ENCODE measurements around the gene XKR8. TPM values are rescaled to one million over a fixed set of nuclear protein-coding genes. Genes with fewer than 3 reads are reported as not detected.

Gene XKR8
- total and polyA plus RNA-seq, 2 of the 4 experiments (the other 2 are of a cell fraction) = 1.1 to 10.7 TPM

- Histone ChIP-seq H3K4me1 (ENCODE audit: control insufficient read depth, insufficient read depth, low read length) (peaks cover 17% of the 10 kb centered on the region), H3K56ac (ENCODE audit: extremely low read depth, insufficient read depth, low read length) (no peak overlapping the region), H3K23ac (ENCODE audit: low read depth, low read length) (no peak overlapping the region), H2BK20ac (ENCODE audit: low read depth, low read length) (no peak overlapping the region), H4K20me1 (ENCODE audit: insufficient read depth, low read length) (no peaks in the 10 kb centered on the region), H3K4me3 (ENCODE audit: insufficient read depth, low read depth, low read length) (no peak overlapping the region), H3K18ac (ENCODE audit: low read depth, low read length) (no peak overlapping the region), H2BK5ac (ENCODE audit: low read depth, low read length, poor library complexity, severe bottlenecking) (no peak overlapping the region), H3K14ac (replicated peaks; ENCODE audit: low read depth, low read length) (no peak overlapping the region), H2AFZ (replicated peaks; ENCODE audit: low read length, poor library complexity) (no peak overlapping the region), H2BK120ac (ENCODE audit: low read depth, low read length) (no peak overlapping the region), H3K27ac (ENCODE audit: insufficient read depth, low read length) (no peak overlapping the region), H2BK15ac (ENCODE audit: low read depth, low read length) (0 out of 3 replicates have a peak overlapping the region, but pooled peaks have one; percentile 21), H3K9me3 (ENCODE audit: control insufficient read depth, insufficient read depth, low read length) (no peaks in the 10 kb centered on the region), H3K9me1 (ENCODE audit: insufficient read depth, low read length) (peaks cover 19% of the 10 kb centered on the region), H3K4ac (ENCODE audit: low read depth, low read length) (no peak overlapping the region; the same call in 1 of the 2 replicates), H3K4me2 (ENCODE audit: low read depth, low read length) (no peak overlapping the region), H3K27me3 (ENCODE audit: control insufficient read depth, insufficient read depth, low read length) (no peaks in the 10 kb centered on the region), H3K36me3 (ENCODE audit: control insufficient read depth, insufficient read depth, low read length) (peaks cover 28% of the 10 kb centered on the region; the same call in 1 of the 2 replicates), H3K9ac (ENCODE audit: low read depth, low read length) (no peak overlapping the region), H3K79me1 (ENCODE audit: low read depth in 1 of 2, low read length in 2 of 2) (peaks cover 4 to 33% of the 10 kb centered on the region in 2 experiments; a peak in 3 of 4 replicates), H4K91ac (ENCODE audit: insufficient read depth, low read depth, low read length) (no peak overlapping the region), H2AK9ac (replicated peaks; ENCODE audit: low read depth, low read length, poor library complexity) (no peak overlapping the region), H4K5ac (ENCODE audit: low read depth, low read length) (no peak overlapping the region), H2AK5ac (ENCODE audit: low read depth, low read length) (no peak overlapping the region), H4K8ac (ENCODE audit: low read depth in 2 of 2, low read length in 2 of 2) (no peak overlapping the region)
- DNase-seq (no peak), ATAC-seq (ENCODE audit: low read depth) (no peak)
- in situ Hi-C loops (cut with MboI; ENCODE audit: low sequenced_read_pairs) (no loop called here), dilution Hi-C loops (cut with HindIII; ENCODE audit: low sequenced_read_pairs, unreplicated experiment) (no loop called here), intact Hi-C loops (cut with micrococcal nuclease) (no loop called here)
- BruUV-seq (replicated peaks) = no TSS peak
- WGBS, 2 experiments (ENCODE audit: extremely low coverage in 2 of 2, insufficient read length in 1 of 2) = 100% methylated on average over 5 of the region's 12 CpGs; no CpG with 5 or more reads in 1 of the 2 experiments
- TF ChIP-seq POLR2A (IDR thresholded peaks at IDR 0.05; ENCODE audit: low read depth, low read length) = no peak
- no peak for TF ChIP-seq RFX5 (IDR thresholded peaks at IDR 0.05; ENCODE audit: low read depth, low read length)
- TF ChIP-seq USF2 (IDR thresholded peaks at IDR 0.05; ENCODE audit: low read depth, low read length) = no peak
- no peak for TF ChIP-seq SMC3 (IDR thresholded peaks at IDR 0.05; ENCODE audit: low read depth, low read length)
- no peak for TF ChIP-seq BHLHE40 (IDR thresholded peaks at IDR 0.05; ENCODE audit: low read depth, low read length)
- TF ChIP-seq CTCF (conservative IDR thresholded peaks at IDR 0.05; ENCODE audit: low read depth, low read length) = no peak
- no peak for TF ChIP-seq MXI1 (IDR thresholded peaks at IDR 0.05; ENCODE audit: borderline replicate concordance, low read depth, low read length)
- TF ChIP-seq RCOR1 (IDR thresholded peaks at IDR 0.05; ENCODE audit: insufficient replicate concordance, low read length) = no peak
- no peak for TF ChIP-seq FOS (IDR thresholded peaks at IDR 0.05; ENCODE audit: low read depth, low read length)
- TF ChIP-seq CEBPB (IDR thresholded peaks at IDR 0.05; ENCODE audit: low read depth, low read length) = no peak
- ChIA-PET CTCF (no interaction called here), POLR2A (ENCODE audit: unreplicated experiment) (no interaction called here)
These were observed 7.5 kb downstream of the XKR8 start for GRCh38 chr1:27967106-27967883.

All from IMR-90 (cell line).